Mesenchymal stem cell (in vitro differentiated cells and primary cell): ENCODE results near the gene CCDC27. TPM values are rescaled to one million over a fixed set of nuclear protein-coding genes. Genes with fewer than 3 reads are reported as not detected.

ENCODE experiments used
- DNase-seq: peaks from one replicate; pipeline ENCODE4 v3.0.0-alpha.2; 2013
- H2AFZ ChIP-seq: one replicate; pipeline ENCODE4 v1.6.1; 2013; ENCODE audit warnings: low read depth, mild to moderate bottlenecking, control low read depth, inconsistent platforms, low read length, moderate library complexity
- H2AK5ac ChIP-seq: 2 replicates; pipeline ENCODE4 v1.6.1; 2013; ENCODE audit warnings: low read length, moderate library complexity, mild to moderate bottlenecking, inconsistent platforms; ENCODE audit not compliant: severe bottlenecking
- H2BK120ac ChIP-seq: one replicate; pipeline ENCODE4 v1.6.1; 2013; ENCODE audit warnings: low read depth, mild to moderate bottlenecking, inconsistent platforms, low read length, moderate library complexity
- H2BK12ac ChIP-seq, 2 experiments: one replicate each; pipeline ENCODE4 v1.6.1; 2013; ENCODE audit warnings: inconsistent platforms in 2 of 2, low read length in 2 of 2, mild to moderate bottlenecking in 2 of 2, moderate library complexity in 2 of 2, control low read depth in 1 of 2
- H2BK15ac ChIP-seq: one replicate; pipeline ENCODE4 v1.6.1; 2013; ENCODE audit warnings: mild to moderate bottlenecking, low read depth, inconsistent platforms; ENCODE audit not compliant: poor library complexity, severe bottlenecking
- H2BK5ac ChIP-seq: 2 replicates; pipeline ENCODE4 v1.6.1; 2013; ENCODE audit warnings: low read depth, mild to moderate bottlenecking, low read length, control low read depth, inconsistent platforms; ENCODE audit not compliant: poor library complexity, severe bottlenecking
- H3K14ac ChIP-seq, 2 experiments: one replicate each; pipeline ENCODE4 v1.6.1; 2013; ENCODE audit warnings: inconsistent platforms in 2 of 2, low read length in 2 of 2, control low read depth in 1 of 2, mild to moderate bottlenecking in 1 of 2, moderate library complexity in 1 of 2
- H3K18ac ChIP-seq, 2 experiments: one replicate each; pipeline ENCODE4 v1.6.1; 2013; ENCODE audit warnings: inconsistent platforms in 2 of 2, low read length in 2 of 2, control low read depth in 1 of 2, low read depth in 1 of 2, mild to moderate bottlenecking in 1 of 2
- H3K23ac ChIP-seq, 2 experiments: one replicate each; pipeline ENCODE4 v1.6.1; 2013; ENCODE audit warnings: inconsistent platforms in 2 of 2, low read length in 2 of 2, mild to moderate bottlenecking in 2 of 2, moderate library complexity in 2 of 2, control low read depth in 1 of 2
- H3K27ac ChIP-seq: 2 replicates; pipeline ENCODE4 v1.5.1; 2013; ENCODE audit warnings: mild to moderate bottlenecking, moderate library complexity, low read length, control low read depth, inconsistent platforms; ENCODE audit not compliant: poor library complexity, severe bottlenecking
- H3K27me3 ChIP-seq, 2 experiments: 2 replicates each; pipeline versions ENCODE4 v1.6.1 to v1.7.0; 2013; ENCODE audit warnings: low read length in 2 of 2, mild to moderate bottlenecking in 2 of 2, moderate library complexity in 2 of 2, control low read depth in 1 of 2, inconsistent platforms in 1 of 2; ENCODE audit not compliant: control insufficient read depth in 1 of 2, insufficient read depth in 1 of 2
- H3K36me3 ChIP-seq, 2 experiments: 2 replicates each; pipeline versions ENCODE4 v1.6.1 to v1.7.0; 2013; ENCODE audit warnings: low read length in 2 of 2, control low read depth in 1 of 2, inconsistent platforms in 1 of 2, low read depth in 1 of 2, mild to moderate bottlenecking in 1 of 2; ENCODE audit not compliant: insufficient read depth in 2 of 2, control insufficient read depth in 1 of 2
- H3K4ac ChIP-seq, 2 experiments: one replicate each; pipeline ENCODE4 v1.6.1; 2013; ENCODE audit warnings: inconsistent platforms in 2 of 2, low read length in 2 of 2, mild to moderate bottlenecking in 2 of 2, moderate library complexity in 2 of 2, control low read depth in 1 of 2, low read depth in 1 of 2
- H3K4me1 ChIP-seq: 2 replicates; pipeline ENCODE4 v1.6.1; 2013; ENCODE audit warnings: low read depth, low read length, control low read depth; ENCODE audit not compliant: control insufficient read depth, insufficient read depth
- H3K4me2 ChIP-seq: 2 replicates; pipeline ENCODE4 v1.6.1; 2013; ENCODE audit warnings: low read length, mild to moderate bottlenecking, inconsistent platforms; ENCODE audit not compliant: poor library complexity, severe bottlenecking
- H3K4me3 ChIP-seq, 2 experiments: 2 replicates each; pipeline versions ENCODE4 v1.5.1 to v1.7.0; 2013; ENCODE audit warnings: low read length in 2 of 2, mild to moderate bottlenecking in 2 of 2, control low read depth in 1 of 2, low read depth in 1 of 2; ENCODE audit not compliant: insufficient read depth in 1 of 2
- H3K79me1 ChIP-seq: replicated peaks from 2 replicates; pipeline ENCODE4 v1.6.1; 2013; ENCODE audit warnings: mild to moderate bottlenecking, control low read depth, low read length, inconsistent platforms; ENCODE audit not compliant: poor library complexity, severe bottlenecking
- H3K9ac ChIP-seq: 2 replicates; pipeline ENCODE4 v1.7.0; 2013; ENCODE audit warnings: mild to moderate bottlenecking, low read length, moderate library complexity
- H3K9me3 ChIP-seq: 2 replicates; pipeline ENCODE4 v1.7.0; 2013; ENCODE audit warnings: mild to moderate bottlenecking, low read length; ENCODE audit not compliant: control insufficient read depth
- H4K8ac ChIP-seq: one replicate; pipeline ENCODE4 v1.6.1; 2013; ENCODE audit warnings: inconsistent platforms, mild to moderate bottlenecking, low read length, moderate library complexity
- H4K91ac ChIP-seq: one replicate; pipeline ENCODE4 v1.6.1; 2013; ENCODE audit warnings: mild to moderate bottlenecking, low read length, inconsistent platforms
- WGBS: methylation state at CpG from one replicate; pipeline ENCODE4 v1.1.7; 2013; ENCODE audit warnings: mixed read lengths; 5-methylcytosine and 5-hydroxymethylcytosine counted together
- polyA plus RNA-seq, 2 experiments: library from polyadenylated mRNA; stranded (reverse); fragments of 200-250 nt; gene quantifications; one replicate each; pipeline ENCODE4 v1.2.3, GENCODE V29; 2013

CCDC27 gene
- not detected for polyA plus RNA-seq (2013, experiment 1 of 2)
- not detected for polyA plus RNA-seq (2013, experiment 2 of 2)

DNA sequence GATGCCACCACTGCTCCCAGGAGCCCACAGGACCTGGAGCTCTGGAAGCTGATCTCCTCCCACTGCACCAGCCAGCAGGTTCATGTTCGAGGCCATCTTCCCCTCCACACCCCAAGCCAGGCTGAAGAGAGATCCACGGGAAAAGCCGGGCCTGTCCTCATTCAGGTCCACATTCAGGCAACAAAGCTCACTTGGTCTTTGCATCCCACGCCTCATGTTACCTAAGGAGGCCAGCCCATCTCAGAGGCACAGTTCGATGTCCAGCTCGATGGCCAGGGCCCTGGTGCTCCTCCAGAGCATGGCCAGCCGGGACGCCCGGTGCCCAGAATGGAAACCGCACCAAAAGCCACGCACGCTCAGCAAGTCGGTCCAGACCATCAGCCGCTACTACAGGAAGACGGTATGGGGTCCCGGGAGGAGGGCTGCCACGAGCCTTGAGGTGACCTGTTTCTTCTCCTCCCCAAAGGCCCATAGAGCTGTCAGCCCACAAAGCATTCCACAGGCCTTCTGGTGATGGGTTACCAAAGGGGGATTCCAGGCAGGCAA lies at the start of gene CCDC27:
TSS of gene CCDC27 (plus strand) at position 51 of the 546 bp plus-strand sequence. CDS start at position 83, 32 bp downstream.
- Histone ChIP-seq H2BK12ac (no peak within 1 kb of the TSS), H3K4me2 (no peak within 1 kb of the TSS), H3K36me3 (no peaks in the 10 kb centered on the region), H3K18ac (no peak within 1 kb of the TSS), H3K9ac (no peak within 1 kb of the TSS), H3K4ac (no peak within 1 kb of the TSS), H4K91ac (no peak within 1 kb of the TSS), H3K27ac (no peak within 1 kb of the TSS), H2AFZ (no peak within 1 kb of the TSS), H2BK5ac (no peak within 1 kb of the TSS), H3K4me3 (no peak within 1 kb of the TSS), H4K8ac (no peak within 1 kb of the TSS), H3K27me3 (peaks cover 44 to 61% of the 10 kb centered on the region in 2 experiments), H3K14ac (no peak within 1 kb of the TSS), H3K79me1 (peaks cover 2% of the 10 kb centered on the region), H2AK5ac (no peak within 1 kb of the TSS), H3K9me3 (no peaks in the 10 kb centered on the region), H3K4me1 (peaks cover 5% of the 10 kb centered on the region), H2BK15ac (peak within 1 kb of the TSS; percentile 63), H3K23ac (no peak within 1 kb of the TSS), H2BK120ac (no peak within 1 kb of the TSS)
- 92% methylated on average over 17 of the region's 17 CpGs for WGBS
- no peak for DNase-seq

DNA sequence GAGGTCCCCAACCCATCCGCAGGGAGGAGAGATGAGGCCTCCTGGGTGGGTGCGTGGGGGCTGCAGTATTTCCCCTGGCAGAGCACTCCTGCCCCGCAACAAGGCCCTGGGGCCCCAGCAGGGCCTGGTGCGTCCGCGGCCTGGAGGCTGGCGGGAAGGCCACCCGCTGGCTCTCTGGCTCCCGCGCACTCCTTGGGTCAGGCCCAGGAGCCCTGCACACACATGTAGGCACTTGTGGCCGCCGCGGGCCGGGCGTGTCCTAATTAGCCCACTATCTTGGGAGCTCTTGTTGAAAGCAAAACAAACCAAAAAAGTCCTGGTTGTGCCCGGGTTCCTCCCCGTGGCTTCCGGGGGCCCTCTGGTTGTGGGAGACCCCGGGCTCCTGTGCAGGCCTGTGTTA lies 49.7 kb upstream of the CCDC27 start:
- H2BK5ac ChIP-seq, result no peak overlapping the region
- H3K23ac ChIP-seq, result no peak overlapping the region
- H3K36me3 ChIP-seq, result no peaks in the 10 kb centered on the region
- no peak overlapping the region for H2AK5ac ChIP-seq
- no peak overlapping the region for H2BK15ac ChIP-seq
- no peak overlapping the region for H3K4ac ChIP-seq
- no peak overlapping the region for H4K8ac ChIP-seq
- no peak overlapping the region for H4K91ac ChIP-seq
- H3K27ac ChIP-seq, result no peak overlapping the region
- no peak overlapping the region for H2BK12ac ChIP-seq
- H3K27me3 ChIP-seq, result peaks cover 25 to 83% of the 10 kb centered on the region in 2 experiments
- no peak for DNase-seq
- H3K14ac ChIP-seq, result no peak overlapping the region
- H3K79me1 ChIP-seq, result no peaks in the 10 kb centered on the region
- no peak overlapping the region for H2AFZ ChIP-seq
- peaks cover 3% of the 10 kb centered on the region for H3K4me1 ChIP-seq
- WGBS, result 82% methylated on average over 19 of the region's 19 CpGs
- no peak overlapping the region for H3K9ac ChIP-seq
- no peaks in the 10 kb centered on the region for H3K9me3 ChIP-seq
- H3K18ac ChIP-seq, result no peak overlapping the region
- H2BK120ac ChIP-seq, result no peak overlapping the region
- H3K4me2 ChIP-seq, result no peak overlapping the region
- H3K4me3 ChIP-seq, result no peak overlapping the region

DNA sequence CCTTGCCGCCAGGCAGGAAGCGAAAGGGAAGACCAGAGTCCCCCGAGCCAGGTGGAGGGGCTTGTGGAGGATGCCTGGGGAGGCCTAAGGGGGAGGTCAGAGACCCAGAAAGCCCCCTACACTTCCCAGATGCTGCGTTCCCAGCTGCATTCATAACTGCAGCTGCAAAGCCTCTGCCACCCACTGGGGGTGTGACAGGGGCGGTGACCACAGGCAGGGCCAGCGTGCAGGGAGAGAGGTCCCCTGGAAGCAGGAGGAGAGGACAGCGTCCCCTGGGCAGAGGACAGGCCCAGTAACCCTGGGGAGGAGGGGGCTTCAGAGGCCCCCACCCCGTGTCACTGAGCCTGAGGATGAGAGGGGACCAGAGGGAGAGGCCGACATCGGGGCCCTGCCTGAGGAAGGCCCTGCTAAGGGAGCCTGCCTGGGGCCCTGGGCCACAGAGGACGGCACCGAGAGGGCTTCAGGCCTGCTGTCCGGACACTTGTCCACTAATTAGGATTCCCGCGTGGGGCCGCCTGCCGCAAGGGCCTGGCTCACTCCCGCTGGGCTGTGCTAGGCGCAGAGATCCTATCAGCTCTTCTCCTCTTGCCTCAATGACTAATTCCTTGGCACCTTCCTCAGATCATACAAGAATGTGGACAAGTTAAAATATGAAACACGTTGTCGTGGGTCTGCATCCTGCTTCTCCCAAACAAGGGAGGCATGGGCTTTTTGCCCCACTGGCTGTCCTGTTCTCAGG lies 49.1 kb upstream of the CCDC27 start:
- Histone ChIP-seq H4K8ac (no peak overlapping the region), H3K36me3 (no peaks in the 10 kb centered on the region), H3K9ac (no peak overlapping the region), H3K4me1 (peaks cover 4% of the 10 kb centered on the region), H2AK5ac (no peak overlapping the region), H3K4me3 (no peak overlapping the region), H3K4ac (no peak overlapping the region), H2BK12ac (no peak overlapping the region), H3K23ac (no peak overlapping the region), H2BK5ac (no peak overlapping the region), H3K14ac (no peak overlapping the region), H2AFZ (no peak overlapping the region), H2BK15ac (no peak overlapping the region), H3K79me1 (no peaks in the 10 kb centered on the region), H3K4me2 (no peak overlapping the region), H4K91ac (no peak overlapping the region), H3K27ac (no peak overlapping the region), H3K9me3 (no peaks in the 10 kb centered on the region), H3K18ac (no peak overlapping the region), H2BK120ac (no peak overlapping the region), H3K27me3 (peaks cover 27 to 83% of the 10 kb centered on the region in 2 experiments)
- no peak for DNase-seq
- 69% methylated on average over 20 of the region's 21 CpGs for WGBS

DNA sequence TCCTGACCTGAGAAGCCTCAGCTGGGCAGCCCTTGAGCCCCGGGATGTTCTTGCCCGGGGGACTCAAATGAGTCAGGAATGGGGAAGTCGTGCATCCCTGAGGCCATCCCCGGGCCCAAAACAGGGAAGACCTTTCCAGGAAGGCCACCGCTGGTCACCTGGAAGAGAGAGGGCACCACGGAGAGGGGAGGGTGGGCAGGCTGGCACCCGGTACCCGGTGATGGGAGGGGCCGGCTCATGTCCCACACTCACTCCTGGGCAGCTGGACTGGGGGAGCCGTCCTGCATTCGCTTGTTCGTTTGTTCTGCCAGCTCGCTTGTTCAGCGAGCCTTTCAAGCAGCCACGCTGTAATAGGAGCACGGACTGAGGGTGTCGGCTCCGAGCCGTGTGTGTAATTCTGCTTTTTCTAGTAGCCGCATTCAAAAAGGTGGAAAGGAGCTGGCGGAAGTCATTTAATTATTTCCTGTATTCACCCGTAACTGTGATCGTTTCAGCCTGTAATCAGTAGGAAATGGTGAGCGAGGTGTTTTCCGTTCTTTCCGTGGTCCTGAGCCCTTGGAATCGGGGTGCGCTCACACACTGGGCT lies 48.4 kb upstream of the CCDC27 start:
- H3K4ac ChIP-seq, result no peak overlapping the region
- H2BK5ac ChIP-seq, result no peak overlapping the region
- H3K27ac ChIP-seq, result no peak overlapping the region
- H4K8ac ChIP-seq, result no peak overlapping the region
- H3K4me1 ChIP-seq, result peaks cover 4% of the 10 kb centered on the region
- no peak for DNase-seq
- H3K79me1 ChIP-seq, result no peaks in the 10 kb centered on the region
- H2BK12ac ChIP-seq, result no peak overlapping the region
- no peaks in the 10 kb centered on the region for H3K9me3 ChIP-seq
- no peak overlapping the region for H4K91ac ChIP-seq
- no peak overlapping the region for H2AK5ac ChIP-seq
- no peak overlapping the region for H2AFZ ChIP-seq
- no peak overlapping the region for H3K23ac ChIP-seq
- H3K9ac ChIP-seq, result no peak overlapping the region
- no peak overlapping the region for H3K4me3 ChIP-seq
- WGBS, result 86% methylated on average over 28 of the region's 28 CpGs
- H3K27me3 ChIP-seq, result peaks cover 29 to 85% of the 10 kb centered on the region in 2 experiments
- no peak overlapping the region for H3K14ac ChIP-seq
- no peak overlapping the region for H2BK120ac ChIP-seq
- H3K18ac ChIP-seq, result no peak overlapping the region
- H3K36me3 ChIP-seq, result no peaks in the 10 kb centered on the region
- H3K4me2 ChIP-seq, result no peak overlapping the region
- H2BK15ac ChIP-seq, result no peak overlapping the region
